Measurements from ENCODE around the gene LPO. TPM values are rescaled to one million over a fixed set of nuclear protein-coding genes. Genes with fewer than 3 reads are reported as not detected.

LPO gene
- total and polyA plus RNA-seq, 9 of the 15 experiments (the other 6 are each of a cell fraction or from before 2014, with no cell fraction given) = 0.07 to 0.11 TPM; not detected in 7

DNA sequence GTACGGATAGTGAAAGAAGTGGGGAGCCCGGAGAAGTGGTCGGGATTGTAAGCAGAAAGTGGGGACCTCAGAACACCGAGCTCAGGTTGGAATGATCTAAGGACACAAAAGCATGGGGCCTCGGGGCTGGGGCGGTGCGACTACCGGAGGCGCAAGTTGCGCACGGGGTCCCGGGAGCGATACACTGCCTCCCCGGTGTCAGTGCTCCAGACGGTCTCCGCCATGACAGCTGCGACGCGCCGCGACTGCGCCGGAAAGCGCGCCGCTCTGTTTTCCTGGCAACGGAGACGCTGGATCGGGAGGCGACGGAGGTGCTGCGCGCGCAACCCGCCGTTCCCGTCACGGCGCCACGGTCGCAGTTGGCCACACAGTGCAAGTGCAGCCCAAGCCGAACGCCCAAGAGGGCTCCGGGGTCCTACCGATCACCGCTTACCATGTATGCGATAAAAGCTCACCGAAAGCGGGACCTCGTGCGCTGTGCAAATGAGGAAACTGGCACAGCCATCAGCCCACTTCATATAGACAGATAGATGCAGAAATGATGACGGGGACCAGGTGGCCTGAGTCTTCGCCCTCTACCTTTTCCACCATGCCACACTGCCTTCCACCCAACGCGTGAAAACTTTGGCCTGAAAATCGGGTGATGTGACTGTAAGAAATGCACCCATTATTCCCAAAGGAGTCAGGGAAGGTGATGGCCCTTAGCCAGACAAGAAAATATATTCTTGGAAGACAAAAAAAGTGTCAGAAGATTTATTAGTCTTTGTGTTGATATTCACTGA lies 19.2 kb upstream of the LPO start, which contains the start of gene MKS1 (continued):
- TF ChIP-seq MEF2A (IDR thresholded peaks at IDR 0.05; ENCODE audit: control insufficient read depth, low read depth, low read length) (no peak), TBL1XR1 (IDR thresholded peaks at IDR 0.05; ENCODE audit: low read length in 2 of 2) (no peak), DNMT1 (IDR thresholded peaks at IDR 0.05) (no peak), SIN3A (IDR thresholded peaks at IDR 0.05; ENCODE audit: borderline replicate concordance in 2 of 2, control insufficient read depth in 1 of 2, low read depth in 2 of 2, low read length in 2 of 2) (peak; percentile 59 to 66; a peak in 2 of 4 replicates), ZNF263 (CRISPR knock-in tag; IDR thresholded peaks at IDR 0.05; ENCODE audit: borderline replicate concordance) (0 out of 2 replicates have a peak, but pooled peaks have one; percentile 6), FOXA1 (IDR thresholded peaks at IDR 0.05; ENCODE audit: borderline replicate concordance) (no peak), ZNF316 (IDR thresholded peaks at IDR 0.05) (no peak), ZEB2 (IDR thresholded peaks at IDR 0.05) (no peak), CTBP1 (IDR thresholded peaks at IDR 0.05; ENCODE audit: borderline replicate concordance) (peak; percentile 74), EP400 (IDR thresholded peaks at IDR 0.05) (peak; percentile 68), ZNF232 (CRISPR knock-in tag; IDR thresholded peaks at IDR 0.05) (no peak), SMAD2 (IDR thresholded peaks at IDR 0.05; ENCODE audit: low read depth, low read length) (no peak), ZNF77 (CRISPR knock-in tag; IDR thresholded peaks at IDR 0.05) (no peak), TEAD1 (CRISPR knock-in tag; IDR thresholded peaks at IDR 0.05) (no peak; a peak in 1 of 4 replicates), STAT5B (CRISPR knock-in tag; IDR thresholded peaks at IDR 0.05) (no peak), TAF7 (tag; IDR thresholded peaks at IDR 0.05) (peak; percentile 70; the same call in 1 of the 2 replicates), GATAD2B (IDR thresholded peaks at IDR 0.05; ENCODE audit: borderline replicate concordance) (no peak)
- TF ChIP-seq, protein P1, sequence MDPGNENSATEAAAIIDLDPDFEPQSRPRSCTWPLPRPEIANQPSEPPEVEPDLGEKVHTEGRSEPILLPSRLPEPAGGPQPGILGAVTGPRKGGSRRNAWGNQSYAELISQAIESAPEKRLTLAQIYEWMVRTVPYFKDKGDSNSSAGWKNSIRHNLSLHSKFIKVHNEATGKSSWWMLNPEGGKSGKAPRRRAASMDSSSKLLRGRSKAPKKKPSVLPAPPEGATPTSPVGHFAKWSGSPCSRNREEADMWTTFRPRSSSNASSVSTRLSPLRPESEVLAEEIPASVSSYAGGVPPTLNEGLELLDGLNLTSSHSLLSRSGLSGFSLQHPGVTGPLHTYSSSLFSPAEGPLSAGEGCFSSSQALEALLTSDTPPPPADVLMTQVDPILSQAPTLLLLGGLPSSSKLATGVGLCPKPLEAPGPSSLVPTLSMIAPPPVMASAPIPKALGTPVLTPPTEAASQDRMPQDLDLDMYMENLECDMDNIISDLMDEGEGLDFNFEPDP (CRISPR knock-in tag; IDR thresholded peaks at IDR 0.05) = no peak
- TF ChIP-seq, protein P2, sequence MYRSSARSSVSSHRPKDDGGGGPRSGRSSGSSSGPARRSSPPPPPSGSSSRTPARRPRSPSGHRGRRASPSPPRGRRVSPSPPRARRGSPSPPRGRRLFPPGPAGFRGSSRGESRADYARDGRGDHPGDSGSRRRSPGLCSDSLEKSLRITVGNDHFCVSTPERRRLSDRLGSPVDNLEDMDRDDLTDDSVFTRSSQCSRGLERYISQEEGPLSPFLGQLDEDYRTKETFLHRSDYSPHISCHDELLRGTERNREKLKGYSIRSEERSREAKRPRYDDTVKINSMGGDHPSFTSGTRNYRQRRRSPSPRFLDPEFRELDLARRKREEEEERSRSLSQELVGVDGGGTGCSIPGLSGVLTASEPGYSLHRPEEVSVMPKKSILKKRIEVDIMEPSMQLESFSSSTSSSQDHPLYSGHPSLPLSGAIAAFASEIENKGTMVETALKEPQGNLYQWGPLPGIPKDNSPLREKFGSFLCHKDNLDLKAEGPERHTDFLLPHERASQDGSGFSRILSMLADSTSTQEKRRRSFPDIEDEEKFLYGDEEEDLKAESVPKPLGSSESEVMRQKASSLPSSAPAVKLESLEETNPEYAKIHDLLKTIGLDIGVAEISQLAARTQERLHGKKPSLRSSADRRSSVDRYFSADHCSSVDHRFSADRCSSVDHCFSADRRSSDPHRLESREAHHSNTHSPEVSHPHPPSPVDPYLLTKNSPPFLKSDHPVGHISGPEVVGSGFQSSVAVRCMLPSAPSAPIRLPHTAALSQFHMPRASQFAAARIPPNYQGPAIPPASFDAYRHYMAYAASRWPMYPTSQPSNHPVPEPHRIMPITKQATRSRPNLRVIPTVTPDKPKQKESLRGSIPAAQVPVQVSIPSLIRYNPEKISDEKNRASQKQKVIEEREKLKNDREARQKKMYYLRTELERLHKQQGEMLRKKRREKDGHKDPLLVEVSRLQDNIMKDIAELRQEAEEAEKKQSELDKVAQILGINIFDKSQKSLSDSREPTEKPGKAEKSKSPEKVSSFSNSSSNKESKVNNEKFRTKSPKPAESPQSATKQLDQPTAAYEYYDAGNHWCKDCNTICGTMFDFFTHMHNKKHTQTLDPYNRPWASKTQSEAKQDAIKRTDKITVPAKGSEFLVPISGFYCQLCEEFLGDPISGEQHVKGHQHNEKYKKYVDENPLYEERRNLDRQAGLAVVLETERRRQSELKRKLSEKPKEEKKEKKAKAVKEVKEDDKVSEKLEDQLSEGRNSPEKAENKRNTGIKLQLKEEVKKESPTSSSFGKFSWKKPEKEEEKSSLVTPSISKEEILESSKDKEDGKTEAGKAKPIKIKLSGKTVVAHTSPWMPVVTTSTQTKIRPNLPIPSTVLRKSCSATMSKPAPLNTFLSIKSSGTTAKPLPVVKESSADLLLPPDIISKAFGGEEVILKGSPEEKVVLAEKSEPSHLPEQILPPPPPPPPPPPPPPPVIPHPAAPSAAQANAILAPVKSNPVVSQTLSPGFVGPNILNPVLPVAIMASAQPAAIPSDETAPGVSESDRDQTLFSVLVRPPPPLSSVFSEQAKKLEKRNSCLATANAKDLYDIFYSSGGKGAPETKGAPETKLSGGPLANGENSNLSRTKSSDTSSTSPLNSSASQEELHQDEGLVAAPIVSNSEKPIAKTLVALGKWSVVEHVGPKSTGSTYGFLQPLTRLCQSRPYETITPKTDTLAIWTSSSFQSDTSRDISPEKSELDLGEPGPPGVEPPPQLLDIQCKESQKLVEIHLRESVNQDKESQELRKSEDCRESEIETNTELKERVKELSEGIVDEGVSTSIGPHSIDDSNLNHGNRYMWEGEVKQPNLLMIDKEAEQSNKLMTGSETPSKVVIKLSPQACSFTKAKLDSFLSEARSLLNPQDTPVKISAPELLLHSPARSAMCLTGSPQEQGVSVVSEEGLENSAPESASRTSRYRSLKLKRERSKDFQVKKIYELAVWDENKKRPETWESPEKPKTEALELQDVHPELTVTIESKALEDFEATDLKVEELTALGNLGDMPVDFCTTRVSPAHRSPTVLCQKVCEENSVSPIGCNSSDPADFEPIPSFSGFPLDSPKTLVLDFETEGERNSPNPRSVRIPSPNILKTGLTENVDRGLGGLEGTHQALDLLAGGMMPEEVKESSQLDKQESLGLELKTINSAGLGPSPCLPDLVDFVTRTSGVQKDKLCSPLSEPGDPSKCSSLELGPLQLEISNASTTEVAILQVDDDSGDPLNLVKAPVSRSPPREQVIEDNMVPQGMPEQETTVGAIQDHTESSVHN (IDR thresholded peaks at IDR 0.05; ENCODE audit: borderline replicate concordance in 1 of 2, low read depth in 1 of 2) = no peak

All from K562 (cell line).